Measurements from ENCODE around the gene COL4A5. TPM values are rescaled to one million over a fixed set of nuclear protein-coding genes. Genes with fewer than 3 reads are reported as not detected.
A peak's percentile ranks its signal among the peaks of the same experiment; 100 is the strongest.

The COL4A5 gene
- total RNA-seq, 1 donor from 2014 or later, result 413 TPM

DNA sequence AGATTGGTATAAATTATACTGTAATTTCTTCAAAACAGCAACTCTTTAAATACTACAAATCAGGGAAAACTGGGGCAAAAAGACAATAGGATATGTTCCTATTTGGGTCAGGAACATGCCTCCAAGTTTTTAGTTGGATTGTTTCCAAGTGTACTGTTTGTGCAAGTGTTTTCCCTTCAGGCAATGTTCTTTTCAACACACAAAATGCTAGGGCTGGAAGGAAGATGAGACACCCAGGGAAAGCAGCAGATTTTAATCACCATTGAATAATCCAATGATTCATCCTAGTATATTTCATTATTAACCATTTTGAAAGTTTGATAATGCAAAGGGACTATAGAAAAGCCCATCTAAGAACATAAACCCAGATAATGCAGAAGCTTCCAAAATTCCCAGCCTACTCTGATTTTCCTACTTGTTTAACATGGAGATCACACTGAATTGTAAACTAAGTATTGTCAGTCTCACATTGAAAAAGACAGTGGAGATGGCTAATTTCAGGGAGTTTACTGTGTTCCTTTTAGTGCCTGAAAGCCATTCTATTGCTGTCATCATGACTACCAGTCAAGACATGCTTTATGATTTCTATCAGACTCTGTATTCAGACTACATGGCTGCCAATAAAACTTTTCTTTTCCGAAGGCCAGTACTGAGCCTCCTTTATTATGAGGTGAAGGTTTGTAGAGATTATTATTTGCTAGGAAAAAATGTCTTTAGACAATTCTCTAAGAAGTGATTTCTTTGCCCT lies 40.0 kb upstream of the COL4A5 start:
- Mint-ChIP-seq H3K9me3 (no peaks in the 10 kb centered on the region), H3K4me1 (peaks cover 79% of the 10 kb centered on the region), H3K36me3 (no peaks in the 10 kb centered on the region), H3K27me3 (ENCODE audit: low read depth) (no peaks in the 10 kb centered on the region), H3K4me3 (no peak overlapping the region), H3K27ac (peak overlapping the region; percentile 97)
- no peak for DNase-seq (ENCODE audit: low spot score in 2 of 2, unreplicated experiment in 2 of 2)
- TF ChIP-seq, protein P1, sequence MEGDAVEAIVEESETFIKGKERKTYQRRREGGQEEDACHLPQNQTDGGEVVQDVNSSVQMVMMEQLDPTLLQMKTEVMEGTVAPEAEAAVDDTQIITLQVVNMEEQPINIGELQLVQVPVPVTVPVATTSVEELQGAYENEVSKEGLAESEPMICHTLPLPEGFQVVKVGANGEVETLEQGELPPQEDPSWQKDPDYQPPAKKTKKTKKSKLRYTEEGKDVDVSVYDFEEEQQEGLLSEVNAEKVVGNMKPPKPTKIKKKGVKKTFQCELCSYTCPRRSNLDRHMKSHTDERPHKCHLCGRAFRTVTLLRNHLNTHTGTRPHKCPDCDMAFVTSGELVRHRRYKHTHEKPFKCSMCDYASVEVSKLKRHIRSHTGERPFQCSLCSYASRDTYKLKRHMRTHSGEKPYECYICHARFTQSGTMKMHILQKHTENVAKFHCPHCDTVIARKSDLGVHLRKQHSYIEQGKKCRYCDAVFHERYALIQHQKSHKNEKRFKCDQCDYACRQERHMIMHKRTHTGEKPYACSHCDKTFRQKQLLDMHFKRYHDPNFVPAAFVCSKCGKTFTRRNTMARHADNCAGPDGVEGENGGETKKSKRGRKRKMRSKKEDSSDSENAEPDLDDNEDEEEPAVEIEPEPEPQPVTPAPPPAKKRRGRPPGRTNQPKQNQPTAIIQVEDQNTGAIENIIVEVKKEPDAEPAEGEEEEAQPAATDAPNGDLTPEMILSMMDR (IDR thresholded peaks at IDR 0.05; ENCODE audit: unreplicated experiment), result no peak

DNA sequence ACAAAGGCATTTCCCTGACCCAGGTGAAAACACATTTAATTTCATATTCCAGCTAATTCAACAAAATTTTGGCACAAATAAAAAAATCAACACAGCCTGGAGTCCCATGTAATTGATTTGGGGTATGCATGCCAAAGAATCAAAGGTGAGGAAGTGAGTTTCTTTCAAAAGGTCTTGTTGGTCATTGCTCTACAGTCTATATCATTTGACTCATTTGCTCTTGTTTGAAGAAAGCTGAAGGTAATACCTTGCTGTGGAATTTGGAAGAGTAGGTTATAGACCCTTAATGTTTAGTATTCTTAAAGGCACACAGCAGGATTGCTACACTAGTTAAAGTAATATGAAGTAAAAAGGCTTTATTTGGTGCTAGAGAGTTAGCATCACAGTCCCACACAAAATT lies 26.9 kb upstream of the COL4A5 start:
- peaks cover 3% of the 10 kb centered on the region for H3K36me3 Mint-ChIP-seq
- TF ChIP-seq, protein P1 (IDR thresholded peaks at IDR 0.05; ENCODE audit: unreplicated experiment), result no peak
- peaks cover 3% of the 10 kb centered on the region for H3K9me3 Mint-ChIP-seq
- peaks cover 54% of the 10 kb centered on the region for H3K4me1 Mint-ChIP-seq
- DNase-seq (ENCODE audit: low spot score in 2 of 2, unreplicated experiment in 2 of 2), result no peak
- no peak overlapping the region for H3K4me3 Mint-ChIP-seq
- H3K27me3 Mint-ChIP-seq (ENCODE audit: low read depth), result no peaks in the 10 kb centered on the region
- peak overlapping the region; percentile 75 for H3K27ac Mint-ChIP-seq

DNA sequence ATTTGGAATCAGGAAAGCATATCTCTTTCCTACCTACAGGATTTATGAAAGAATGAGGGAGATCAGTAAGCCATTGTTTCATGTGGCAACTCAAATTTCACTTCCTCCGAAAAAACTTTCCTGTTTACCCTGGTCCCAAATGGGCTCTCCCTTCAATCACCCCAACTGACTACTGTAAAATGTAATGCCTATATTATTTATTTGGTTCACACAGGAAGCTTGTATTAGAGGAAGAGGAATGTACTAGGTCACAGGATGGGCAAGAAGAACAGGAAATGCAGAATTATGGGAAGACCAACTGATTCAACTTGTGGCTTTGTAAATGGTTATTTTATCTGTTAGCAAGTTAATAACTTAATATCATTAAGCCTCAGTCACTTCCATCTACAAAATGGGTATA lies 24.5 kb upstream of the COL4A5 start:
- no peaks in the 10 kb centered on the region for H3K27me3 Mint-ChIP-seq (ENCODE audit: low read depth)
- peaks cover 3% of the 10 kb centered on the region for H3K9me3 Mint-ChIP-seq
- H3K27ac Mint-ChIP-seq, result peak overlapping the region; percentile 64
- H3K36me3 Mint-ChIP-seq, result no peaks in the 10 kb centered on the region
- H3K4me1 Mint-ChIP-seq, result peaks cover 62% of the 10 kb centered on the region
- TF ChIP-seq, protein P1 (IDR thresholded peaks at IDR 0.05; ENCODE audit: unreplicated experiment), result no peak
- no peak for DNase-seq (ENCODE audit: low spot score in 2 of 2, unreplicated experiment in 2 of 2)
- no peak overlapping the region for H3K4me3 Mint-ChIP-seq

DNA sequence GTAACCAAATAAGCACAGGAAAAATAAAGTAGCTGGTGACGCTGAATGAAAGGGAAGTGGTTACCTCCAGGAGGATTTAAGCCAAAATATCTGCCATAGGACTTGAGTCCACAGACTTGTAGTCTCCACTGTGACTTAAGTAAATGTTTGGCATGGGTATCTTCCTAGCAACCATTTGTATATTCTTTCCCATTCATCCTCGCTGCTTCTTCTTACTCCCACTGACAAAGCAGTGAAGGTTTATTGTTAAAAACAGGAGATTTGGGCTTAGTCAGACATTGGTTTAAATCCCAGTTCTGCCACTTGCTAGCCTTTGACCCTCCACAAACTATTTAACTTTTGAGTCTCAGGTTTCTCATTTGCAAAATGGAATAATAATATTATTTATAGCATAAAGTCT lies 23.7 kb upstream of the COL4A5 start:
- no peak for DNase-seq (ENCODE audit: low spot score in 2 of 2, unreplicated experiment in 2 of 2)
- Mint-ChIP-seq H3K4me1 (peaks cover 57% of the 10 kb centered on the region), H3K9me3 (peaks cover 3% of the 10 kb centered on the region), H3K36me3 (no peaks in the 10 kb centered on the region), H3K27ac (peak overlapping the region; percentile 69), H3K27me3 (ENCODE audit: low read depth) (no peaks in the 10 kb centered on the region), H3K4me3 (no peak overlapping the region)
- TF ChIP-seq, protein P1 (IDR thresholded peaks at IDR 0.05; ENCODE audit: unreplicated experiment), result no peak

DNA sequence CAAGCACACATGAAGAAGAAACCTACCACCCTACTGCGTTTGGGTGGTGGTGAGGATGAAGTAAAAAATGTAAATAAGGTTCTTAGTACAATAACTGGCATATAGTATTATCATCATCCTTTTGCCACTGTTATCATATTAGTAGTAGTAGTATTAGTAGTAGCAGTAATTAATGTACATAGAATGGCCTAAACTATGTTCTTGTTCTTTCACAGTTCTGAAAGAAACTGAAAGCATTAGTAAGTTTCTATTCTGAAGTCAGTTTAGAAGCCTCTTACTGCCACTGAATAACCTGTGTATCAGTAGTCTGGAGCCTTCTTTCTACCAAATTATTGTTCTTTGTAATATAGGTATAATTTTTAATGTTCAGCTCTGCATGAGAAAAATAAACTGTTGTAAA lies 22.4 kb upstream of the COL4A5 start:
- TF ChIP-seq, protein P1 (IDR thresholded peaks at IDR 0.05; ENCODE audit: unreplicated experiment), result no peak
- DNase-seq (ENCODE audit: low spot score in 2 of 2, unreplicated experiment in 2 of 2), result no peak
- Mint-ChIP-seq H3K9me3 (peaks cover 3% of the 10 kb centered on the region), H3K27me3 (ENCODE audit: low read depth) (no peaks in the 10 kb centered on the region), H3K27ac (peak overlapping the region; percentile 89), H3K36me3 (peaks cover 3% of the 10 kb centered on the region), H3K4me3 (no peak overlapping the region), H3K4me1 (peaks cover 45% of the 10 kb centered on the region)

Data from mesothelial cell of epicardium (in vitro differentiated cells).